SK-N-SH treated with all-trans-retinoic acid at 6 μM for 48 hours (cell line): Measurements from ENCODE around the gene CD244.

Experiments
- CSDC2 ChIP-seq: fragments of 250-450 bp; sonication (Bioruptor Pico); IDR thresholded peaks from 2 replicates; pipeline ENCODE4 v1.5.0; 2020; ENCODE audit warnings: mild to moderate bottlenecking, moderate library complexity
- ISL1 ChIP-seq: fragments of 250-450 bp; sonication (Bioruptor Pico); IDR thresholded peaks from 2 replicates; pipeline ENCODE4 v2.1.2; 2022; ENCODE audit warnings: mild to moderate bottlenecking, moderate library complexity
- OSR1 ChIP-seq: fragments of 250-450 bp; sonication (Bioruptor Pico); IDR thresholded peaks from 2 replicates; pipeline ENCODE4 v1.8.0; 2022; ENCODE audit warnings: moderate library complexity, mild to moderate bottlenecking, inconsistent platforms
- RARB ChIP-seq: fragments of 250-450 bp; sonication (Bioruptor Pico); IDR thresholded peaks from 2 replicates; pipeline ENCODE4 v1.8.0; 2021; ENCODE audit warnings: mild to moderate bottlenecking, moderate library complexity
- ZNF565 ChIP-seq: fragments of 450-650 bp; formaldehyde crosslinking; conservative IDR thresholded peaks from 2 replicates; pipeline ENCODE4 v1.5.0; 2020; ENCODE audit warnings: low read depth, mild to moderate bottlenecking, moderate library complexity
- ZNF70 ChIP-seq: fragments of 450-650 bp; formaldehyde crosslinking; IDR thresholded peaks from 2 replicates; pipeline ENCODE4 v1.5.0; 2020; ENCODE audit warnings: mild to moderate bottlenecking, moderate library complexity
- TF ChIP-seq, protein P1 (sequence below): fragments of 250-450 bp; sonication (Bioruptor Pico); IDR thresholded peaks from 2 replicates; pipeline ENCODE4 v1.5.0; 2020; ENCODE audit warnings: mild to moderate bottlenecking, moderate library complexity

DNA sequence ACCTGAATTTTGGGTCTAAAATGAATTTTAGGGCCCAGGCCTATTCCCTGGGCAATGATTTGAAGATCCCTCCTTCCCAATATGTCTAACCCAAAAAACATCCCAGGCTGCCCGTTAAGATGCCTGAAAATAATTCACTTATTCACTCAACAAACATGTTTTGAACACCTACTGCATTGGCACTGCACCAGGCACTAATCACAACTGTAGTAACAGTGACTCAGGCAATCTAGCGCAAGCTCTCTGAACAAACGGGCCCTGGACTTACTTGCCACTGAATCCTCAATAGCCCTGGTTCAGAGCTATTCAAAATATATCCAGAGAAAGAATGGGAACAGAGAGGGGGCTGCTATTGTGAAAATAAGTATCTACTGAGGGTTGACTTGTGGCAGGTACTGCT is 4.2 kb downstream of the CD244 start:
- TF ChIP-seq ZNF565 (CRISPR knock-in tag) (no peak), OSR1 (no peak), ZNF70 (no peak), RARB (CRISPR knock-in tag) (no peak), CSDC2 (CRISPR knock-in tag) (no peak), ISL1 (CRISPR knock-in tag) (no peak)
- TF ChIP-seq, protein P1, sequence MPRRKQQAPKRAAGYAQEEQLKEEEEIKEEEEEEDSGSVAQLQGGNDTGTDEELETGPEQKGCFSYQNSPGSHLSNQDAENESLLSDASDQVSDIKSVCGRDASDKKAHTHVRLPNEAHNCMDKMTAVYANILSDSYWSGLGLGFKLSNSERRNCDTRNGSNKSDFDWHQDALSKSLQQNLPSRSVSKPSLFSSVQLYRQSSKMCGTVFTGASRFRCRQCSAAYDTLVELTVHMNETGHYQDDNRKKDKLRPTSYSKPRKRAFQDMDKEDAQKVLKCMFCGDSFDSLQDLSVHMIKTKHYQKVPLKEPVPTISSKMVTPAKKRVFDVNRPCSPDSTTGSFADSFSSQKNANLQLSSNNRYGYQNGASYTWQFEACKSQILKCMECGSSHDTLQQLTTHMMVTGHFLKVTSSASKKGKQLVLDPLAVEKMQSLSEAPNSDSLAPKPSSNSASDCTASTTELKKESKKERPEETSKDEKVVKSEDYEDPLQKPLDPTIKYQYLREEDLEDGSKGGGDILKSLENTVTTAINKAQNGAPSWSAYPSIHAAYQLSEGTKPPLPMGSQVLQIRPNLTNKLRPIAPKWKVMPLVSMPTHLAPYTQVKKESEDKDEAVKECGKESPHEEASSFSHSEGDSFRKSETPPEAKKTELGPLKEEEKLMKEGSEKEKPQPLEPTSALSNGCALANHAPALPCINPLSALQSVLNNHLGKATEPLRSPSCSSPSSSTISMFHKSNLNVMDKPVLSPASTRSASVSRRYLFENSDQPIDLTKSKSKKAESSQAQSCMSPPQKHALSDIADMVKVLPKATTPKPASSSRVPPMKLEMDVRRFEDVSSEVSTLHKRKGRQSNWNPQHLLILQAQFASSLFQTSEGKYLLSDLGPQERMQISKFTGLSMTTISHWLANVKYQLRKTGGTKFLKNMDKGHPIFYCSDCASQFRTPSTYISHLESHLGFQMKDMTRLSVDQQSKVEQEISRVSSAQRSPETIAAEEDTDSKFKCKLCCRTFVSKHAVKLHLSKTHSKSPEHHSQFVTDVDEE = no peak
